ENCODE data around the gene C10orf90. TPM values are rescaled to one million over a fixed set of nuclear protein-coding genes. Genes with fewer than 3 reads are reported as not detected.

Gene C10orf90
- total RNA-seq, 1 donor from 2014 or later: 0.89 TPM

- Mint-ChIP-seq H3K36me3 (ENCODE audit: low read depth) (no peaks in the 10 kb centered on the region), H3K4me1 (peaks cover 13% of the 10 kb centered on the region), H3K27ac (ENCODE audit: unreplicated experiment) (no peak overlapping the region)
Measured at GRCh38 chr10:126690534-126690933, 20.0 kb upstream of the C10orf90 start.

DNA sequence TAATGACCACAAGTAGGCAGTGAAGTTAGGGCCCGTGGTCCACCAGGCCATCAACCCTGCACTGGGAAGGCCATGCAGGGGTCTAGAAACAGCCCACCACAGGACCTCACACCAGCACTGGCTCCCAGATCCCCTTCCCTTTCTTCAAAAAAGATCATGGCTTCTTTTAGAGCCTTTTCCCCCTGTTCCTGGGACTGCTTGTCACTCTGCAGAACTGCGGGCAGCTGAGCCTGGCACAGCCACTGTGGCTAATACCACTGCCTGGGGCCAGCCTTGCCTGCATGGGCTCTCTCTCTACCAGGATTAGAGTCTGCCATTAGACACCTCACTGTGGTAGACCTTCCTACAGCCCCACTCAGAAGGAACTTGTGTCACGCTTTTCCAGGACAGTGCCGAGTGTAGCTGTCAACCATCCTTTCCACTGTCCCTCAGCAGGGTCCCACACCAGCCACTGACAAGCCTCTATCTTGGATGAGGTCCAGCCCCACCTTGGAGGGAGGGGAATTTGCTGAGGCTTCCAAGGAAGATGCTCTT lies 19.0 kb upstream of the C10orf90 start:
- no peak for DNase-seq (ENCODE audit: low read depth, low spot score)
- Mint-ChIP-seq H3K4me1 (peaks cover 10% of the 10 kb centered on the region), H3K27me3 (ENCODE audit: low read depth) (no peaks in the 10 kb centered on the region), H3K36me3 (ENCODE audit: low read depth) (no peaks in the 10 kb centered on the region), H3K27ac (ENCODE audit: unreplicated experiment) (no peak overlapping the region), H3K4me3 (no peak overlapping the region), H3K9me3 (peaks cover 7% of the 10 kb centered on the region)
- TF ChIP-seq CTCF (conservative IDR thresholded peaks at IDR 0.05): no peak

More at GRCh38 chr10:126690534-126690933, 20.0 kb upstream of the C10orf90 start:
- Mint-ChIP-seq H3K27me3 (ENCODE audit: low read depth) (no peaks in the 10 kb centered on the region), H3K9me3 (peaks cover 5% of the 10 kb centered on the region), H3K4me3 (no peak overlapping the region)
- TF ChIP-seq CTCF (conservative IDR thresholded peaks at IDR 0.05): no peak
- DNase-seq (ENCODE audit: low read depth, low spot score): no peak

DNA sequence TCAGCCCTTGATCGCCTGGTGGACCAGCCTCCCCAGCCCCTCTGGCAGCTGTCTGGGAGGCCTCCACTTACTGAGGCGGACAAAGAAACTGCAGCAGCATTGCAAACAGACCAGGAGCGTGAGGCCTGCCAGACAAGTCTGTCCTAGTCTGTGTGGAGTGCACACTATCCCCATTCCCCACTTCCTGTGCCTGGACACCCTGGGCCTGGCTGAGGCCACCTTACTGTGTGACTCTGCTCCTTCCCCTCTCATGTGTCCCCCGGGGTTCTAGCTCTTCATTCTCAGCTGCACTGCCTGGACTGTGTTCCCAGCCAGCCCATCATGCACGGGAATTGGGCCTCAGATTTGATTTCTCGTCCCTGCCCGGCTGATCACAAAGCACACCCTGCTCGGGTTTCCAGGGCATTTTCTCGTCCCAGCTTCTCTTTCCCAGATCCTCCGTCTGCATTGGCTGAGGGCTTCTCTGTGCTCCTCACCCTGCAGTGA lies 16.7 kb upstream of the C10orf90 start:
- Mint-ChIP-seq H3K27me3 (ENCODE audit: low read depth) (no peaks in the 10 kb centered on the region), H3K9me3 (peaks cover 10% of the 10 kb centered on the region), H3K36me3 (ENCODE audit: low read depth) (no peaks in the 10 kb centered on the region), H3K4me1 (peaks cover 19% of the 10 kb centered on the region), H3K27ac (ENCODE audit: unreplicated experiment) (peak overlapping the region; percentile 91), H3K4me3 (no peak overlapping the region)
- TF ChIP-seq CTCF (conservative IDR thresholded peaks at IDR 0.05): no peak
- no peak for DNase-seq (ENCODE audit: low read depth, low spot score)

- Mint-ChIP-seq H3K9me3 (peaks cover 10% of the 10 kb centered on the region), H3K27ac (ENCODE audit: unreplicated experiment) (no peak overlapping the region), H3K4me3 (no peak overlapping the region), H3K4me1 (peaks cover 19% of the 10 kb centered on the region), H3K27me3 (ENCODE audit: low read depth) (no peaks in the 10 kb centered on the region), H3K36me3 (ENCODE audit: low read depth) (no peaks in the 10 kb centered on the region)
- no peak for TF ChIP-seq CTCF (conservative IDR thresholded peaks at IDR 0.05)
- DNase-seq (ENCODE audit: low read depth, low spot score): no peak
Measured at GRCh38 chr10:126686719-126687118, 16.2 kb upstream of the C10orf90 start.

DNA sequence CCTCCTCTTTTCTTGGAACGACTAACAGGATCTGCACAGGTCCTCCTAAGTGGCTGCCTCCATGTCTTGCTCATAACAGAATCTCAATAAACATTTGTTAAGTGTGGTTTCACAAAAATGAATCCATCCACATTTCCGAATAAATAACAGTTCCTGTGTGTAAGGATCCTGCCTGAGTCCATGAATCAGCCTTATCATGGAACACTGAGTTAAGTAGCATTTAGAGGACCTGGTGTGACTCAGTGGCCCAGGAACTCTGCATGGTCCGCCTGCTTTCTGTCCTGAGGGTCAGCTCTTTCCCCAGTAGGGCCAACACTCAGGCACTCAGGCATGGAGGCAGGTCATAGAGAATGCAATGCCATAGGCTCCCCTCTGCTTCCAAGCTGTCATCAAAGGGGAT lies 15.8 kb upstream of the C10orf90 start:
- DNase-seq (ENCODE audit: low read depth, low spot score): no peak
- TF ChIP-seq CTCF (conservative IDR thresholded peaks at IDR 0.05): no peak
- peaks cover 19% of the 10 kb centered on the region for H3K4me1 Mint-ChIP-seq
- H3K27ac Mint-ChIP-seq (ENCODE audit: unreplicated experiment): no peak overlapping the region
- no peak overlapping the region for H3K4me3 Mint-ChIP-seq
- H3K27me3 Mint-ChIP-seq (ENCODE audit: low read depth): no peaks in the 10 kb centered on the region
- peaks cover 10% of the 10 kb centered on the region for H3K9me3 Mint-ChIP-seq
- H3K36me3 Mint-ChIP-seq (ENCODE audit: low read depth): no peaks in the 10 kb centered on the region

Data from neural crest cell (in vitro differentiated cells).